Cardiac muscle cell (in vitro differentiated cells and primary cell): ENCODE data around the gene TBX21. TPM values are rescaled to one million over a fixed set of nuclear protein-coding genes. Genes with fewer than 3 reads are reported as not detected.
A peak's percentile ranks its signal among the peaks of the same experiment; 100 is the strongest.

Experiments used
- DNase-seq, 2 donors: peaks; one replicate each; pipeline versions ENCODE4 v3.0.0 to v3.0.0-alpha.2; 2010 to 2017; ENCODE audit warnings: low read depth in 1 of 2, low spot score in 1 of 2
- H3K27ac ChIP-seq: fragments of 200-600 bp; sonication (generic); 2 replicates; pipeline ENCODE4 v1.5.1; 2016
- H3K27me3 ChIP-seq: fragments of 200-600 bp; sonication (generic); 2 replicates; pipeline ENCODE4 v1.6.0; 2016; ENCODE audit warnings: control low read depth
- H3K36me3 ChIP-seq: fragments of 200-600 bp; sonication (generic); 2 replicates; pipeline ENCODE4 v1.5.1; 2016; ENCODE audit warnings: control low read depth
- H3K4me1 ChIP-seq: fragments of 200-600 bp; sonication (generic); 2 replicates; pipeline ENCODE4 v1.8.1; 2017; ENCODE audit warnings: low read depth, mild to moderate bottlenecking, mixed run types
- H3K4me3 ChIP-seq: fragments of 200-600 bp; sonication (generic); 2 replicates; pipeline ENCODE4 v1.5.1; 2016; ENCODE audit warnings: mild to moderate bottlenecking
- H3K9me3 ChIP-seq: fragments of 200-600 bp; sonication (generic); 2 replicates; pipeline ENCODE4 v1.5.1; 2017; ENCODE audit warnings: low read depth, mild to moderate bottlenecking, control low read depth
- CTCF ChIP-seq: IDR thresholded peaks from 2 replicates; pipeline ENCODE4 v1.5.1; 2012; ENCODE audit warnings: low read depth, mild to moderate bottlenecking, low read length
- polyA plus RNA-seq: library from polyadenylated mRNA; unstranded; fragments of >200 nt; fragmentation: Nextera tagmentation; extraction: Ambion mirVana; gene quantifications from 2 replicates; pipeline ENCODE4 v1.2.1, GENCODE V29; 2016
- total RNA-seq: library from RNA; depleted of rRNA; stranded (reverse); fragments of >200 nt; gene quantifications from 2 replicates; pipeline ENCODE4 v1.2.3, GENCODE V29; 2016

The TBX21 gene
- total and polyA plus RNA-seq, 2 experiments from 2014 or later, result 0.12 to 2.9 TPM

DNA sequence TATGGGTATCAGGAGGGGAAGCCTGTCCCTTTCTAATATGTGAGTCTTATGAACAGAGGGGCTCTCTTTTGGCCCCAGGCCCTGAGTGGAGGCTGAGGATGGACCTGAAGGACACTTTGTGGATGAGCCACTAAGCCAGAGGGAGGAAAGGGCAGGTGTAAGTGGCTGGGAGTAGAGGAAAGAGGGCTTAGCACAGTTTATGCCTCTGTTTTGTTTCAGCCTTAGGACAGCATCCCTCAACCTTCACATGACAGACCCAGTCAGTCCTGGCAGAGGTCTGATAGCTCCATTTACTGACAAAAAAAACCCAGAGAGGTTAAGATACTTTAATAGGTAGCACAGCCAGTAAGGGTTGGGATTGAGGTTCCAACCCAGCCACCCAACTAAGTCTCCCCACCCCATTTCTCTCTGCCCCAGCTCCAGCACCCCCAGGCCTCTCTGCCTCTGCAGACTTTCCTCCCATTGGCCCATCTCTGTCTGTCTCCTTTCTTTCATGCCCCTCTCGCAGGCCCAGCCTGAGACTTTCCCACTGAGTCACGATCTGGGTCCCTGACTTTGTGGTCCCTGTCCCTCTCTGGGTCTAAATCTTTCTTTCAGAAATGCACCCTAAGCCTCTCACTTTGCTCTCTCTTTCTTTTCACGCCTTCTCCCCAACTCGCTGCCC, 4.7 kb upstream of the TBX21 start:
- Histone ChIP-seq H3K27ac (no peak overlapping the region), H3K9me3 (no peaks in the 10 kb centered on the region), H3K4me1 (no peaks in the 10 kb centered on the region), H3K4me3 (no peak overlapping the region), H3K27me3 (peaks cover 32% of the 10 kb centered on the region), H3K36me3 (no peaks in the 10 kb centered on the region)
- no peak for TF ChIP-seq CTCF
- DNase-seq, result no peak

GRCh38 chr17:47729476-47729875, 3.6 kb upstream of the TBX21 start:
- Histone ChIP-seq H3K27me3 (peaks cover 44% of the 10 kb centered on the region), H3K36me3 (no peaks in the 10 kb centered on the region), H3K4me3 (no peak overlapping the region), H3K27ac (no peak overlapping the region), H3K4me1 (no peaks in the 10 kb centered on the region), H3K9me3 (no peaks in the 10 kb centered on the region)
- TF ChIP-seq CTCF, result no peak
- DNase-seq, result no peak

- Histone ChIP-seq H3K4me3 (no peak overlapping the region), H3K36me3 (no peaks in the 10 kb centered on the region), H3K9me3 (no peaks in the 10 kb centered on the region), H3K4me1 (no peaks in the 10 kb centered on the region), H3K27ac (no peak overlapping the region), H3K27me3 (peaks cover 56% of the 10 kb centered on the region)
- DNase-seq, result no peak
- TF ChIP-seq CTCF, result no peak
Observed at GRCh38 chr17:47730681-47731080, 2.4 kb upstream of the TBX21 start.

DNA sequence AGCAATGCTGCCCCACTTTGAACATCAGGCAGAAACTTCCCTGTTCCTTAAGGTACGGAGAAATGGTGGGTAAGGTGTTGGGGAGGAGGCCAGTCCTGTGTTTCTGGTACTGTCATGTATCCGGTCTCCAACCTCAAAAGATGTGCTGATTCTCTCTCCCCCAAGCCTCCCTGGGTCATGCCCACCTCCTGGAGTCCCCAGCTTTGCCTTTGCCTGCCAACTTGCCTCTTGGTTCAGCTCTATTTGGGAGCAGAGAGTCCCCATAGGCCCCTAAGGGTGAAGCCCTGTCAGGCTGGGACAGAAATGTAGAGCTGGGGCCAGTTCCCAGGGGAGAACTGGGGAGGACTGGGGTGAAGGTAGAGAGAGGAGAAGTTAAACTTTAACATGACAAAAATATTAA, 1.6 kb upstream of the TBX21 start:
- Histone ChIP-seq H3K4me1 (no peaks in the 10 kb centered on the region), H3K9me3 (no peaks in the 10 kb centered on the region), H3K4me3 (no peak overlapping the region), H3K27ac (no peak overlapping the region), H3K36me3 (no peaks in the 10 kb centered on the region), H3K27me3 (peaks cover 63% of the 10 kb centered on the region)
- no peak for TF ChIP-seq CTCF
- no peak for DNase-seq

DNA sequence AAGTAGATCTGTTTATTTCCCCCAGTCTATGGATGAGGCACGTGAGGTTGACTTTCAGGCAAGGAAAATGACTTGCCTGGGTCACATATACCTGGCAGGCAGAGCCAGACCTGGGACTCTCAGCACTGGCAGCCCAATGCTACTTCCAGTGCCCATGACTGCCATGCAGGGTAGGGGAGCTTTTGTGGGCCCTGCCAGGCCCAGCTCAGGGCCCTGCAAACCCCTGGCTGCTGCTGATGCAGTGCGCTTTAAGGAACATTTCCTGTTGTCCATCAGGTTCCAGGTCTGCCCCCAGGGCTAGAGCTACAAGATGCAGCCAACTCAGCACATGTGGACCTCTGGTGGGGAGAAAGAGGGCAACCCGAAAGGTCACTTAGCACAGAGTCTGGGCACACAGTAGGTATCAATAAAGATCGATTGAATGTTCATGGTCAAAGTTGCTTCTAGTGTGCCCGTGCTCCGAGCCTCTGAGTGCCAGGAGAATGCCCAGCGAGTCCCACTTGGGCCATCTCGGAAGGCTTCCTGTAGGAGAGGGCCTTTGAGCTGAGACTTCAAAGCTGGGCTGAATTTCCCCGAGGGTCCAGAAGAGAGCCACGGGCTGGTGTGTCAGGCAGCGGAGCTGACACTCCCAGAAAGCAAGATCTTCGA, 513 bp upstream of the TBX21 start:
- DNase-seq, result no peak
- peaks cover 70% of the 10 kb centered on the region for H3K27me3 ChIP-seq
- no peaks in the 10 kb centered on the region for H3K9me3 ChIP-seq
- peak overlapping the region; percentile 41 for H3K4me3 ChIP-seq
- H3K36me3 ChIP-seq, result no peaks in the 10 kb centered on the region
- TF ChIP-seq CTCF, result no peak
- H3K27ac ChIP-seq, result no peak overlapping the region
- no peaks in the 10 kb centered on the region for H3K4me1 ChIP-seq
